Muscle of leg (tissue), 11 donors: ENCODE measurements around the gene KRTAP4-12. TPM values are rescaled to one million over a fixed set of nuclear protein-coding genes. Genes with fewer than 3 reads are reported as not detected.
"Not testable (repeated sequence)": the region's sequence is repeated elsewhere in the genome, so short reads cannot be mapped to it uniquely, and the experiment has no call there.

Source experiments
- DNase-seq: peaks from one replicate; pipeline ENCODE4 v3.0.0; 2013
- H3K27ac ChIP-seq: one replicate; pipeline ENCODE4 v1.5.1; 2013; ENCODE audit warnings: mild to moderate bottlenecking, low read length, control low read depth
- H3K27me3 ChIP-seq: one replicate; pipeline ENCODE4 v1.6.1; 2013; ENCODE audit warnings: low read length; ENCODE audit not compliant: control insufficient read depth, insufficient read depth
- H3K36me3 ChIP-seq: one replicate; pipeline ENCODE4 v1.6.1; 2013; ENCODE audit warnings: low read length; ENCODE audit not compliant: control insufficient read depth, insufficient read depth
- H3K4me1 ChIP-seq: one replicate; pipeline ENCODE4 v1.6.1; 2013; ENCODE audit warnings: low read length; ENCODE audit not compliant: control insufficient read depth, insufficient read depth
- H3K4me3 ChIP-seq: one replicate; pipeline ENCODE4 v1.5.1; 2013; ENCODE audit warnings: low read length, control low read depth
- H3K9me3 ChIP-seq: replicated peaks from 2 replicates; pipeline ENCODE4 v1.6.1; 2013; ENCODE audit warnings: low read depth, low read length; ENCODE audit not compliant: control insufficient read depth
- WGBS: methylation state at CpG from one replicate; pipeline ENCODE4 v1.1.5; 2013; ENCODE audit warnings: missing lambda C conversion rate; ENCODE audit not compliant: insufficient coverage; 5-methylcytosine and 5-hydroxymethylcytosine counted together
- polyA plus RNA-seq, 8 donors: library from polyadenylated mRNA; unstranded; fragments of 120-200 nt; gene quantifications; one replicate each; pipeline versions ENCODE4 v1.2.1 to v1.2.3, GENCODE V29; 2013; ENCODE audit warnings: inconsistent platforms in 1 of 8, low replicate concordance in 1 of 8; ENCODE audit not compliant: insufficient read length in 8 of 8, insufficient read depth in 1 of 8
- total RNA-seq: library from RNA; stranded (reverse); fragments of 120-200 nt; gene quantifications from one replicate; pipeline ENCODE4 v1.2.4, GENCODE V29; 2013

KRTAP4-12 gene
- total and polyA plus RNA-seq, 9 donors, result not detected

DNA sequence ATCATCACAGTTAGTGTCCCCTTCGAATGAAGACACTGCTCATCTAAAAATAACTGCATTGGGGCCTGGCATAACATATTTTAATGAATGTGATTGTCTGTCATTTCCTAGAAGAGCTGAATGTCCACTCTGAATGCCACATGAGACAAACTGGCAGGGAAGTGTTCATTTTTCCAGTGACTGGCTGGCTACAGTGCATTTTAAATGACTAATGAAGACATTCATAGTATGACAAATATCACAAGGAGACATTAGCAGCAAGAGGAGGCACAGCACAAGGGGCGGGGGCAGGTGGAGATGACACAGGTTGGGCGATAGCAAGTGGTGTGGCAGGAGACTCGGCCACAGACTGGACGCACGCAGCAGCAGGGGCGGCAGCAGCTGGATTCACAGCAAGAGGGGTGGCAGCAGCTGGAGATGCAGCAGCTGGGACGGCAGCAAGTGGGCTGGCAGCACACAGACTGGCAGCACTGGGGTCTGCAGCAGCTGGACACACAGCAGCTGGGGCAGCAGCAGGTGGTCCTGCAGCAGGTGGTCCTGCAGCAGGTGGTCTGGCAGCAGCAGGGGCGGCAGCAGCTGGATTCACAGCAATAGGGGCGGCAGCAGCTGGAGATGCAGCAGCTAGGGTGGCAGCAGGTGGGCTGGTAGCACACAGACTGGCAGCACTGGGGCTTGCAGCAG lies 25.1 kb upstream of the KRTAP4-12 start:
- not testable (repeated sequence) for H3K27me3 ChIP-seq, H3K27ac ChIP-seq, H3K36me3 ChIP-seq, H3K9me3 ChIP-seq, H3K4me3 ChIP-seq, H3K4me1 ChIP-seq, DNase-seq
- WGBS, result 70% methylated on average over 9 of the region's 10 CpGs

- H3K36me3 ChIP-seq, result no peaks in the 10 kb centered on the region
- no peak overlapping the region for H3K4me3 ChIP-seq
- no peaks in the 10 kb centered on the region for H3K27me3 ChIP-seq
- 67% methylated on average over 1 of the region's 2 CpGs for WGBS
- no peaks in the 10 kb centered on the region for H3K4me1 ChIP-seq
- peaks cover 11% of the 10 kb centered on the region for H3K9me3 ChIP-seq
- no peak for DNase-seq
- no peak overlapping the region for H3K27ac ChIP-seq
Measured at GRCh38 chr17:41147531-41148204, 23.7 kb upstream of the KRTAP4-12 start.

GRCh38 chr17:41145261-41145660 lies 21.3 kb upstream of the KRTAP4-12 start:
- Histone ChIP-seq H3K9me3 (peaks cover 16% of the 10 kb centered on the region), H3K36me3 (no peaks in the 10 kb centered on the region), H3K4me1 (no peaks in the 10 kb centered on the region), H3K27me3 (no peaks in the 10 kb centered on the region), H3K4me3 (no peak overlapping the region), H3K27ac (no peak overlapping the region)
- WGBS, result no CpG with 5 or more reads among the region's 2 CpGs
- DNase-seq, result no peak

- no peak overlapping the region for H3K27ac ChIP-seq
- peaks cover 20% of the 10 kb centered on the region for H3K9me3 ChIP-seq
- no peaks in the 10 kb centered on the region for H3K4me1 ChIP-seq
- no peak for DNase-seq
- H3K36me3 ChIP-seq, result no peaks in the 10 kb centered on the region
- no CpG with 5 or more reads among the region's 1 CpG for WGBS
- no peak overlapping the region for H3K4me3 ChIP-seq
- no peaks in the 10 kb centered on the region for H3K27me3 ChIP-seq
Measured at GRCh38 chr17:41144846-41145245, 20.9 kb upstream of the KRTAP4-12 start.

GRCh38 chr17:41141361-41141760 lies 17.4 kb upstream of the KRTAP4-12 start:
- H3K27me3 ChIP-seq, result no peaks in the 10 kb centered on the region
- H3K9me3 ChIP-seq, result peaks cover 23% of the 10 kb centered on the region
- H3K4me3 ChIP-seq, result no peak overlapping the region
- DNase-seq, result no peak
- no peaks in the 10 kb centered on the region for H3K4me1 ChIP-seq
- H3K36me3 ChIP-seq, result no peaks in the 10 kb centered on the region
- no peak overlapping the region for H3K27ac ChIP-seq

GRCh38 chr17:41140360-41141131 lies 16.6 kb upstream of the KRTAP4-12 start, which contains the start of gene KRTAP4-6:
KRTAP4-6 (minus strand) TSS chr17:41140544; CDS start chr17:41140487, 57 bp downstream.
- no peaks in the 10 kb centered on the region for H3K27me3 ChIP-seq
- DNase-seq, result no peak
- H3K4me1 ChIP-seq, result no peaks in the 10 kb centered on the region
- H3K9me3 ChIP-seq, result peaks cover 23% of the 10 kb centered on the region
- no peak within 1 kb of the TSS for H3K4me3 ChIP-seq
- H3K36me3 ChIP-seq, result no peaks in the 10 kb centered on the region
- 98% methylated on average over 4 of the region's 6 CpGs for WGBS
- no peak within 1 kb of the TSS for H3K27ac ChIP-seq

- not testable (repeated sequence) for DNase-seq, H3K27me3 ChIP-seq, H3K4me3 ChIP-seq, H3K36me3 ChIP-seq, H3K4me1 ChIP-seq, H3K27ac ChIP-seq
- 86% methylated on average over 12 of the region's 12 CpGs for WGBS
- H3K9me3 ChIP-seq, result peaks cover 23% of the 10 kb centered on the region
Measured at GRCh38 chr17:41139865-41140264, 15.9 kb upstream of the KRTAP4-12 start.

DNA sequence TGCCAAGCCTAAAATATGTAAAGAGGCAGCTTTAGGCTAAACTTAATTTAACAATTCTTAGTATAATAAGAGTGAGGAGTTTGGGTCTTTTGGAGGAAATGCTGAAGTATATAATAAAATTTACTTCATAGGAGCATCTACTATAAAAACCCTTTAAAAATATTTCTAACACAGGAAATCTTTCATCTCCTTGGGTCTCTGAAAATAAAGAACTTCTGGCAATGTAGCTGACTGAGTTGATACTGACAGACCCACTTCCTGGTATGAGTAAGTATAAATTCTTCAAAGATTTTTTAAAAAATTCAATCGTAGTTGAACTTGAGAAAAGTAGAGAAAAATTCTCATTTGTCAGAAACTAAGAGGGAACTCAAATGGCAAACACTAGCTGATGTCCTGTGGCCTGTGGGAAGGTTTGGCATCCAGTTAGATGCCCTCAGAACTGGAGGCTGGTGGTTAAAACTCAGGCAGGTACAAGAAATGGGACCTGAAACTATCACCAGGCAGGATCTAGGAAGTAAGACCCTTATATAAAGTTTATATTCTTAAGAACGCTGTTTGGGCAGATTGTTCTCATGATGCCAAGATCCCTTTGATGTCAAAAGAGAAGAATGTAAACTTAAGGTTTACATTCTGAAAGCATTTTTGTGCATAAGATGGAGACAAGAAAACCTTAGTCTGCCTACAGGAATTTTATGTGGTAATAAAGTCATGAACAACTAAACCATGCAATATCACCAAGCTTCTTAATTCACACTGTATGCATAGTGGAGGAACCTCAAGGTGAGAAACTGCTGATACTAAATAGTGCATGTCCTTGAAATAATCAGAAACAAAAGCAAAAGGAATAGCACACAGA lies 10.1 kb upstream of the KRTAP4-12 start:
- H3K27ac ChIP-seq, result no peak overlapping the region
- no peaks in the 10 kb centered on the region for H3K4me1 ChIP-seq
- no peaks in the 10 kb centered on the region for H3K9me3 ChIP-seq
- no peak for DNase-seq
- H3K36me3 ChIP-seq, result no peaks in the 10 kb centered on the region
- H3K27me3 ChIP-seq, result no peaks in the 10 kb centered on the region
- no peak overlapping the region for H3K4me3 ChIP-seq
- 83% methylated on average over 1 of the region's 2 CpGs for WGBS

DNA sequence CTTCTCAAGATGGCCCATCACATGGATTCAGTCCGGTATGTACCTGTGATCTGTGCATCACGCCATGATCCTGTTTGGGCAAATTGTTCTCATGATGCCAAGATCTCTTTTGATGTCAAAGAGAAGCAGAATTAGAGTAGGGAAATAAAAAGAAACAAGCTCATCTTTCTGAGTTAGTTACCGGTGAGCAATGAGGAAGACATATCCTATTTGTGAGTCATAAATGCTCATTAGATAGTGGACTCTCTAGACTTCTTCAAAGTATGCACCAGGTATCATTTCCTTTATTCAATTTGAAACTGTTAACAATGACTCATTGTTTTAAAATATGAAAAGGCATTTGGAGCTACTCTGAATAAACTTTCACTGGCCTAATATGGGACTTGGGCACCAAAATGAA lies 8.0 kb upstream of the KRTAP4-12 start:
- Histone ChIP-seq H3K4me3 (no peak overlapping the region), H3K9me3 (no peaks in the 10 kb centered on the region), H3K27ac (no peak overlapping the region), H3K36me3 (no peaks in the 10 kb centered on the region), H3K4me1 (no peaks in the 10 kb centered on the region), H3K27me3 (no peaks in the 10 kb centered on the region)
- no peak for DNase-seq
- no CpG with 5 or more reads among the region's 3 CpGs for WGBS
